HepG2 (cell line): ENCODE results near the gene PROX1. TPM values are rescaled to one million over a fixed set of nuclear protein-coding genes. Genes with fewer than 3 reads are reported as not detected.

Experiments
- ATF7 ChIP-seq, 2 experiments: fragments of 450-650 bp in 1 of 2; sonication (generic) in 1 of 2; formaldehyde crosslinking in 1 of 2; IDR thresholded peaks; 2 replicates each; pipeline versions ENCODE4 v1.4.0 to v1.6.1; 2016 to 2020; ENCODE audit warnings: antibody characterized with exemption in 1 of 2, mild to moderate bottlenecking in 1 of 2, missing genetic modification reagents in 1 of 2
- CBX5 ChIP-seq: sonication (generic); formaldehyde crosslinking; IDR thresholded peaks from 2 replicates; pipeline ENCODE4 v1.4.0; 2020; ENCODE audit warnings: missing genetic modification reagents, borderline replicate concordance
- HCFC1 ChIP-seq: fragments of 150-350 bp; IDR thresholded peaks from 2 replicates; pipeline ENCODE4 v1.6.1; 2014; ENCODE audit warnings: low read depth, low read length
- JUNB ChIP-seq: sonication (generic); formaldehyde crosslinking; IDR thresholded peaks from 2 replicates; pipeline ENCODE4 v1.8.0; 2022; ENCODE audit warnings: missing genetic modification reagents, mild to moderate bottlenecking, borderline replicate concordance
- MAZ ChIP-seq, 2 experiments: sonication (generic) in 1 of 2; formaldehyde crosslinking in 1 of 2; IDR thresholded peaks; 2 replicates each; pipeline versions ENCODE4 v1.5.0 to v1.6.1; 2012 to 2020; ENCODE audit warnings: low read depth in 2 of 2, mild to moderate bottlenecking in 2 of 2, borderline replicate concordance in 1 of 2, improper control_type of control experiment in 1 of 2, low read length in 1 of 2, missing genetic modification reagents in 1 of 2, moderate library complexity in 1 of 2
- POGZ ChIP-seq: sonication (generic); formaldehyde crosslinking; IDR thresholded peaks from 2 replicates; pipeline ENCODE4 v1.4.0; 2020; ENCODE audit warnings: mild to moderate bottlenecking, missing genetic modification reagents
- ZNF451 ChIP-seq: sonication (generic); formaldehyde crosslinking; IDR thresholded peaks from 2 replicates; pipeline ENCODE4 v1.5.0; 2020; ENCODE audit warnings: mild to moderate bottlenecking, missing genetic modification reagents
- ZNF552 ChIP-seq: sonication (generic); formaldehyde crosslinking; IDR thresholded peaks from 2 replicates; pipeline ENCODE4 v1.9.0; 2022; ENCODE audit warnings: missing genetic modification reagents, mild to moderate bottlenecking, borderline replicate concordance
- ZNF660 ChIP-seq: sonication (generic); formaldehyde crosslinking; IDR thresholded peaks from 2 replicates; pipeline ENCODE4 v1.5.1; 2020; ENCODE audit warnings: mild to moderate bottlenecking, low read depth, missing genetic modification reagents, borderline replicate concordance
- polyA plus RNA-seq, 8 experiments: library from polyadenylated mRNA; depleted of rRNA in 3 of 8; stranded (reverse) in 7 of 8; unstranded in 1 of 8; fragments of >200 nt; fragmentation: Illumina TruSeq in 4 of 8; extraction: Trizol in 4 of 8; gene quantifications; 2 replicates each; pipeline versions ENCODE4 v1.2.1 to v1.2.3, GENCODE V29; 2011 to 2016; ENCODE audit warnings: low read depth in 4 of 8, missing spikeins in 1 of 8, mixed read lengths in 1 of 8; ENCODE audit not compliant: insufficient read depth in 1 of 8
- total RNA-seq, 5 experiments: library from RNA; depleted of rRNA; stranded (reverse); fragments of >200 nt; fragmentation: Illumina TruSeq; extraction: Trizol; gene quantifications; 2 replicates each; pipeline ENCODE4 v1.2.3, GENCODE V29; 2016; ENCODE audit warnings: low read depth in 1 of 5
- TF ChIP-seq, protein P1 (sequence below): sonication (generic); formaldehyde crosslinking; IDR thresholded peaks from 2 replicates; pipeline ENCODE4 v1.4.0; 2020; ENCODE audit warnings: missing genetic modification reagents
- TF ChIP-seq, protein P2 (sequence below): sonication (generic); formaldehyde crosslinking; conservative IDR thresholded peaks from 2 replicates; pipeline ENCODE4 v1.8.0; 2022; ENCODE audit warnings: mild to moderate bottlenecking, moderate library complexity, missing genetic modification reagents
- TF ChIP-seq, protein P3 (sequence below): sonication (generic); formaldehyde crosslinking; conservative IDR thresholded peaks from 2 replicates; pipeline ENCODE4 v1.8.0; 2022; ENCODE audit warnings: low read depth, missing genetic modification reagents
- TF ChIP-seq, protein P4 (sequence below): IDR thresholded peaks from 2 replicates; pipeline ENCODE4 v1.6.1; 2016; ENCODE audit warnings: missing compliant biosample characterization, missing genetic modification reagents, borderline replicate concordance
- TF ChIP-seq, protein P5 (sequence below): sonication (generic); formaldehyde crosslinking; IDR thresholded peaks from 2 replicates; pipeline ENCODE4 v1.4.0; 2020; ENCODE audit warnings: mild to moderate bottlenecking, missing genetic modification reagents

Gene PROX1
- total and polyA plus RNA-seq, 2 of the 13 experiments (the other 11 are each of a cell fraction or from before 2014, with no cell fraction given), result 12.3 to 30.2 TPM

DNA sequence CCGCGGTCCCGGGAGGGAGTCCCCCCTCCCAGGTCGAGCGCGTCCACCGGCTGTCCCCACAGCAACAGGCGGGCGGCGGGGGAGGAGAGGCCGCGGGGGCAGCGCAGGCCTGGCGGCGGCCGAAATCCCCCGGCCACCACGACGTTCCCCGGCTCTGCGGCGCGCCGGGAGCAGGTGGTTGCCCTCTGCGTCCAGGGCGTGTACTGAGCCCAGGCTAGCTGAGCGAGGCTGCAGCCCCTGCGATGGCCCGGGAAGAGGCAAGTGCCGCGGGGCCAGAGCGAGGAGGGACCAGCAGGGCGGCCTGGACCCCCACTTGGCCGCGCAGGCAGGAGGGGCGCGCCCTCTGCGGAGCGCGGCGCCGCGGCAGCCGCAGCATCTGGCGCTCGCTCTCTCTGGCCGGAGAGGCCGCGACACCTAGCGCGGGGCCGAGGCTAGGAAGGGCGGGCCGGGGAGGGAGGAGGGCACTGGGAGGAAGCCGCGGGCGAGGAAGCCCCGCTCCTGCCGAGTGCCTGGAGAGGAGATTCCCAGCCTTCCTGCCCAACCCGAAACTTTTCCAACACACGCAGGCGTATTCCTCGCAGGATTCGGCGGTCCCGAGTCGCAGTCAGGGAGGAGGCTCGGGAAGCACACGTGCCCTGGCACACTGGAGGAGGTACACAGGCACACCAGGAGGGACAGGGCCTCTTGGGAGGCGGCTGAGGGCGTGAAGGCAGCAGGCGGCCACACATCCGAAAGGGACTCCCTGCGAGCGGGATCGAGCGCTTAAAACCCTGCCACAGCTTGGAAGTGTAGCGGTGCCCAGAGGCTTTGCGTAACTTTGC is 4.9 kb upstream of the PROX1 start (continued):
- TF ChIP-seq, protein P1, sequence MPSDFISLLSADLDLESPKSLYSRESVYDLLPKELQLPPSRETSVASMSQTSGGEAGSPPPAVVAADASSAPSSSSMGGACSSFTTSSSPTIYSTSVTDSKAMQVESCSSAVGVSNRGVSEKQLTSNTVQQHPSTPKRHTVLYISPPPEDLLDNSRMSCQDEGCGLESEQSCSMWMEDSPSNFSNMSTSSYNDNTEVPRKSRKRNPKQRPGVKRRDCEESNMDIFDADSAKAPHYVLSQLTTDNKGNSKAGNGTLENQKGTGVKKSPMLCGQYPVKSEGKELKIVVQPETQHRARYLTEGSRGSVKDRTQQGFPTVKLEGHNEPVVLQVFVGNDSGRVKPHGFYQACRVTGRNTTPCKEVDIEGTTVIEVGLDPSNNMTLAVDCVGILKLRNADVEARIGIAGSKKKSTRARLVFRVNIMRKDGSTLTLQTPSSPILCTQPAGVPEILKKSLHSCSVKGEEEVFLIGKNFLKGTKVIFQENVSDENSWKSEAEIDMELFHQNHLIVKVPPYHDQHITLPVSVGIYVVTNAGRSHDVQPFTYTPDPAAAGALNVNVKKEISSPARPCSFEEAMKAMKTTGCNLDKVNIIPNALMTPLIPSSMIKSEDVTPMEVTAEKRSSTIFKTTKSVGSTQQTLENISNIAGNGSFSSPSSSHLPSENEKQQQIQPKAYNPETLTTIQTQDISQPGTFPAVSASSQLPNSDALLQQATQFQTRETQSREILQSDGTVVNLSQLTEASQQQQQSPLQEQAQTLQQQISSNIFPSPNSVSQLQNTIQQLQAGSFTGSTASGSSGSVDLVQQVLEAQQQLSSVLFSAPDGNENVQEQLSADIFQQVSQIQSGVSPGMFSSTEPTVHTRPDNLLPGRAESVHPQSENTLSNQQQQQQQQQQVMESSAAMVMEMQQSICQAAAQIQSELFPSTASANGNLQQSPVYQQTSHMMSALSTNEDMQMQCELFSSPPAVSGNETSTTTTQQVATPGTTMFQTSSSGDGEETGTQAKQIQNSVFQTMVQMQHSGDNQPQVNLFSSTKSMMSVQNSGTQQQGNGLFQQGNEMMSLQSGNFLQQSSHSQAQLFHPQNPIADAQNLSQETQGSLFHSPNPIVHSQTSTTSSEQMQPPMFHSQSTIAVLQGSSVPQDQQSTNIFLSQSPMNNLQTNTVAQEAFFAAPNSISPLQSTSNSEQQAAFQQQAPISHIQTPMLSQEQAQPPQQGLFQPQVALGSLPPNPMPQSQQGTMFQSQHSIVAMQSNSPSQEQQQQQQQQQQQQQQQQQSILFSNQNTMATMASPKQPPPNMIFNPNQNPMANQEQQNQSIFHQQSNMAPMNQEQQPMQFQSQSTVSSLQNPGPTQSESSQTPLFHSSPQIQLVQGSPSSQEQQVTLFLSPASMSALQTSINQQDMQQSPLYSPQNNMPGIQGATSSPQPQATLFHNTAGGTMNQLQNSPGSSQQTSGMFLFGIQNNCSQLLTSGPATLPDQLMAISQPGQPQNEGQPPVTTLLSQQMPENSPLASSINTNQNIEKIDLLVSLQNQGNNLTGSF (CRISPR knock-in tag), result no peak; the same call in 1 of the 2 replicates
- TF ChIP-seq, protein P2, sequence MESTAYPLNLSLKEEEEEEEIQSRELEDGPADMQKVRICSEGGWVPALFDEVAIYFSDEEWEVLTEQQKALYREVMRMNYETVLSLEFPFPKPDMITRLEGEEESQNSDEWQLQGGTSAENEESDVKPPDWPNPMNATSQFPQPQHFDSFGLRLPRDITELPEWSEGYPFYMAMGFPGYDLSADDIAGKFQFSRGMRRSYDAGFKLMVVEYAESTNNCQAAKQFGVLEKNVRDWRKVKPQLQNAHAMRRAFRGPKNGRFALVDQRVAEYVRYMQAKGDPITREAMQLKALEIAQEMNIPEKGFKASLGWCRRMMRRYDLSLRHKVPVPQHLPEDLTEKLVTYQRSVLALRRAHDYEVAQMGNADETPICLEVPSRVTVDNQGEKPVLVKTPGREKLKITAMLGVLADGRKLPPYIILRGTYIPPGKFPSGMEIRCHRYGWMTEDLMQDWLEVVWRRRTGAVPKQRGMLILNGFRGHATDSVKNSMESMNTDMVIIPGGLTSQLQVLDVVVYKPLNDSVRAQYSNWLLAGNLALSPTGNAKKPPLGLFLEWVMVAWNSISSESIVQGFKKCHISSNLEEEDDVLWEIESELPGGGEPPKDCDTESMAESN (CRISPR knock-in tag), result peak; percentile 80; the same call in 1 of the 2 replicates
- TF ChIP-seq ZNF552 (CRISPR knock-in tag) (peak; percentile 49; the same call in 1 of the 2 replicates), ZNF451 (peak; percentile 62; the same call in 1 of the 2 replicates), JUNB (CRISPR knock-in tag) (no peak), ATF7 (IDR thresholded peaks at IDR 0.05) (no peak), ATF7 (CRISPR knock-in tag; IDR thresholded peaks at IDR 0.05) (no peak), CBX5 (CRISPR knock-in tag) (0 out of 2 replicates have a peak, but pooled peaks have one; percentile 29), HCFC1 (no peak), MAZ (IDR thresholded peaks at IDR 0.05; ENCODE audit: borderline replicate concordance, low read depth, low read length) (no peak), MAZ (CRISPR knock-in tag; IDR thresholded peaks at IDR 0.05; ENCODE audit: low read depth) (peak; percentile 80), ZNF660 (CRISPR knock-in tag) (no peak), POGZ (peak; percentile 12; the same call in 1 of the 2 replicates)
- TF ChIP-seq, protein P3, sequence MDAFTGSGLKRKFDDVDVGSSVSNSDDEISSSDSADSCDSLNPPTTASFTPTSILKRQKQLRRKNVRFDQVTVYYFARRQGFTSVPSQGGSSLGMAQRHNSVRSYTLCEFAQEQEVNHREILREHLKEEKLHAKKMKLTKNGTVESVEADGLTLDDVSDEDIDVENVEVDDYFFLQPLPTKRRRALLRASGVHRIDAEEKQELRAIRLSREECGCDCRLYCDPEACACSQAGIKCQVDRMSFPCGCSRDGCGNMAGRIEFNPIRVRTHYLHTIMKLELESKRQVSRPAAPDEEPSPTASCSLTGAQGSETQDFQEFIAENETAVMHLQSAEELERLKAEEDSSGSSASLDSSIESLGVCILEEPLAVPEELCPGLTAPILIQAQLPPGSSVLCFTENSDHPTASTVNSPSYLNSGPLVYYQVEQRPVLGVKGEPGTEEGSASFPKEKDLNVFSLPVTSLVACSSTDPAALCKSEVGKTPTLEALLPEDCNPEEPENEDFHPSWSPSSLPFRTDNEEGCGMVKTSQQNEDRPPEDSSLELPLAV (CRISPR knock-in tag), result no peak
- TF ChIP-seq, protein P4, sequence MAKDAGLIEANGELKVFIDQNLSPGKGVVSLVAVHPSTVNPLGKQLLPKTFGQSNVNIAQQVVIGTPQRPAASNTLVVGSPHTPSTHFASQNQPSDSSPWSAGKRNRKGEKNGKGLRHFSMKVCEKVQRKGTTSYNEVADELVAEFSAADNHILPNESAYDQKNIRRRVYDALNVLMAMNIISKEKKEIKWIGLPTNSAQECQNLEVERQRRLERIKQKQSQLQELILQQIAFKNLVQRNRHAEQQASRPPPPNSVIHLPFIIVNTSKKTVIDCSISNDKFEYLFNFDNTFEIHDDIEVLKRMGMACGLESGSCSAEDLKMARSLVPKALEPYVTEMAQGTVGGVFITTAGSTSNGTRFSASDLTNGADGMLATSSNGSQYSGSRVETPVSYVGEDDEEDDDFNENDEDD (CRISPR knock-in tag), result peak; percentile 29; the same call in 1 of the 2 replicates
- TF ChIP-seq, protein P5, sequence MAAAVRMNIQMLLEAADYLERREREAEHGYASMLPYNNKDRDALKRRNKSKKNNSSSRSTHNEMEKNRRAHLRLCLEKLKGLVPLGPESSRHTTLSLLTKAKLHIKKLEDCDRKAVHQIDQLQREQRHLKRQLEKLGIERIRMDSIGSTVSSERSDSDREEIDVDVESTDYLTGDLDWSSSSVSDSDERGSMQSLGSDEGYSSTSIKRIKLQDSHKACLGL (CRISPR knock-in tag), result no peak; the same call in 1 of the 2 replicates
